Muscle layer of duodenum (tissue), 2 donors: ENCODE results near the gene RBFOX2.
"Not testable (repeated sequence)": the region's sequence is repeated elsewhere in the genome, so short reads cannot be mapped to it uniquely, and the experiment has no call there.

Experiments
- H3K27ac ChIP-seq: one replicate; pipeline ENCODE4 v1.7.0; 2013; ENCODE audit warnings: mild to moderate bottlenecking, low read length
- H3K27me3 ChIP-seq: one replicate; pipeline ENCODE4 v1.7.0; 2013; ENCODE audit warnings: low read depth, mild to moderate bottlenecking, control low read depth, low read length
- H3K36me3 ChIP-seq, 2 donors: one replicate each; pipeline ENCODE4 v1.7.0; 2013; ENCODE audit warnings: low read length in 2 of 2, control low read depth in 1 of 2, mild to moderate bottlenecking in 1 of 2; ENCODE audit not compliant: insufficient read depth in 2 of 2, control insufficient read depth in 1 of 2
- H3K4me1 ChIP-seq, 2 donors: one replicate each; pipeline ENCODE4 v1.7.0; 2013; ENCODE audit warnings: low read length in 2 of 2, mild to moderate bottlenecking in 2 of 2, control low read depth in 1 of 2, moderate library complexity in 1 of 2; ENCODE audit not compliant: insufficient read depth in 2 of 2, control insufficient read depth in 1 of 2
- H3K4me3 ChIP-seq, 2 donors: one replicate each; pipeline ENCODE4 v1.7.0; 2013; ENCODE audit warnings: low read length in 2 of 2, low read depth in 1 of 2, mild to moderate bottlenecking in 1 of 2
- H3K9me3 ChIP-seq, 2 donors: one replicate each; pipeline ENCODE4 v1.7.0; 2013; ENCODE audit warnings: low read length in 2 of 2, control low read depth in 1 of 2, mild to moderate bottlenecking in 1 of 2; ENCODE audit not compliant: control insufficient read depth in 1 of 2
- donor health status: healthy.

RBFOX2 gene

DNA sequence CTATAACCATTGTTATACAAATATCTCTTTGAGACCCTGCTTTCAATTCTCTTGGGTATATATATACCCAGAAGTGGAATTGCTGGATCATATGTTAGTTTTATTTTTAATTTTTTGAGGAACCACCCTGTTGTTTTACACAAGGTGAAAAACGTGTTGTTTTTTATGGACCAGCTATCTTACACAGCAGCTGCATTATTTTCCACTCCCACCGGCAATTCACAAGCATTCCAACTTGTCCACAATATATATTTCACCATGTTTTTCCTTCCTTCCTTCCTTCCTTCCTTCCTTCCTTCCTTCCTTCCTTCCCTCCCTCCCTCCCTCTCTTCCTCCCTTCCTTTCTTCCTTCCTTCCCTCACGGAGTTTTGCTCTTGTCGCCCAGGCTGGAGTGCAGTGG, 317.3 kb downstream of the RBFOX2 start:
- no peak overlapping the region for H3K27ac ChIP-seq
- no peaks in the 10 kb centered on the region for H3K27me3 ChIP-seq
- no peaks in the 10 kb centered on the region for H3K36me3 ChIP-seq
- H3K9me3 ChIP-seq = peaks cover 3 to 4% of the 10 kb centered on the region in 2 donors
- no peaks in the 10 kb centered on the region for H3K4me1 ChIP-seq
- H3K4me3 ChIP-seq = no peak overlapping the region

DNA sequence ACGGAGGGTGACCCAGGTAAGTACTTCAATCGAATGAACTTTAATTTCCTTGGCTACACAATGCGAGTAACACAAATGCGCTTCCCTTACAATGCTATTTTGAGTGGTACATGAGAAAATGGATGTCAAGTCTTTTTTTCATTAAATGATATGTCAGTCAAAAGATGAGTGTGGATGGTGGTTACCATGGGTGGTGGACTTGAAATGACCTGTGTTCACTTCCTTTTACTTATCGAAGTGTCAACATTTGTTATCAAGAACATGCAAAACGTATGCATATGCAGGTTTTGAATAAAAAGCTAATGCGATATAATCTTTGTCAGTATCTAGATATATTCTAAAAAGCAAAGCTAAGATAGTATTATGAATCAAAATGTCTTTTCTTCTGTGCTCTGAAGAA, 319.7 kb downstream of the RBFOX2 start:
- H3K9me3 ChIP-seq = peaks cover 3 to 4% of the 10 kb centered on the region in 2 donors
- H3K4me3 ChIP-seq = no peak overlapping the region
- H3K27me3 ChIP-seq = no peaks in the 10 kb centered on the region
- H3K27ac ChIP-seq = no peak overlapping the region
- no peaks in the 10 kb centered on the region for H3K36me3 ChIP-seq
- no peaks in the 10 kb centered on the region for H3K4me1 ChIP-seq

DNA sequence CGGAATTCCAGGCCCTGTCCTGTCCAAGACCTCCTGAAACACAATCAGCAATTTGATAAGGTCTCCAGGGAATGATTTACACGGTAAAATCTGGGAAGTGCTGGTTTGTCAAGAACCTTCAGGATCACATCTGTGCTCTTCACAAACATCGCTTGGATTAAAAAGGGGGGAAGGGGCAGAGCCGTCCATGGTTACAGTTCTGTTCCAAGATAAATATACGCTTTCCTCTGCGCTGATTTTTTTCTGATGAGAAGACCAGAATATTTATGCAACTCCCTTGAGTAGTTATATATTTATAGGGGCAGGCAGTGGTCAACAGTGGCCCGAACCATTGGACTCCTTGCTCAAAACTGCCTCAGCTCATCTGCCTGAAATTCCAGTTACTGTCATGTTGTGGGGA, 320.2 kb downstream of the RBFOX2 start:
- H3K4me3 ChIP-seq = no peak overlapping the region
- H3K27ac ChIP-seq = no peak overlapping the region

DNA sequence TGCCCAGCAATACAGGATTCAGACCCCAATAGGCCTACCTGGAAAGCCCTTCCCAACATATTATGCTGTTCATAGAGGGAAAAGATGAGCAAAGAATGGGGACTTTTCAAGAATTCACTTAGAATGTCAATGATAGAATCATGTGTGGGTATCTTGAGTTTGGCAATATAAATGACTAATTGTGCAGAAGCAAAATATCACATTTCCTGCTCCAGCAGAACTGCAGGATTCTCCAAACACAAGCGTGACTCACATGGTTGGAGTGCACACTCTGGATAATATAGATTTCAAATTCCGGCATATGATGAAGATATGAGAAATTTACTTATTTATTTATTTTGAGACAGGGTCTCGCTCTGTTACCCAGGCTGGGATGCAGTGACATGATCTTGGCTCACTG, 323.5 kb downstream of the RBFOX2 start:
- Histone ChIP-seq H3K4me1 (no peaks in the 10 kb centered on the region), H3K27ac (no peak overlapping the region), H3K27me3 (no peaks in the 10 kb centered on the region), H3K36me3 (no peaks in the 10 kb centered on the region), H3K9me3 (no peaks in the 10 kb centered on the region), H3K4me3 (no peak overlapping the region)

More for the DNA sequence above, 320.2 kb downstream of the RBFOX2 start:
- Histone ChIP-seq H3K27me3 (no peaks in the 10 kb centered on the region), H3K4me1 (no peaks in the 10 kb centered on the region), H3K9me3 (peaks cover 3 to 4% of the 10 kb centered on the region in 2 donors), H3K36me3 (no peaks in the 10 kb centered on the region)

GRCh38 chr22:35703861-35704584, 324.6 kb downstream of the RBFOX2 start:
- H3K27me3 ChIP-seq = no peaks in the 10 kb centered on the region
- H3K27ac ChIP-seq = no peak overlapping the region
- H3K4me1 ChIP-seq = no peaks in the 10 kb centered on the region
- H3K9me3 ChIP-seq = no peaks in the 10 kb centered on the region
- no peak overlapping the region for H3K4me3 ChIP-seq
- no peaks in the 10 kb centered on the region for H3K36me3 ChIP-seq

GRCh38 chr22:35699852-35700251, 328.8 kb downstream of the RBFOX2 start:
- not testable (repeated sequence) for H3K9me3 ChIP-seq, H3K4me3 ChIP-seq, H3K4me1 ChIP-seq, H3K36me3 ChIP-seq, H3K27me3 ChIP-seq, H3K27ac ChIP-seq

DNA sequence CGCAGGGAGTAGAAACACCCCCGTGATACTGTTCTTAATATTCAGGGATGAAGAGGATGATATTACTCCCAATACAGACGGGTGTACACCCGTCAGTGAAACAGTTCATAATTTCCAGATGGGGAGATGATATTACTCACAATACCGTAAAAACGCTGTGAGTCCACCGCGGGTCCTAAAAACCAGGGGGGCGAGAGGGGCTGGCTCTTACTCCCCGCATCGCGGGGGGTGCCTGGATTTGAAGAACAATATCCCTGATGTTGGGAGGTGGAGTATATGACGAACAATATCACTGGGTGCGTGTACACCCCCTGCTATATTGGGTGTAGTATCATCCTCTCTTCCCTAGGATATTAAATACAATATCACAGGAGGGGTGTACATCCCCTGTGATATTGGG, 331.5 kb downstream of the RBFOX2 start:
- H3K27ac ChIP-seq = no peak overlapping the region
- H3K27me3 ChIP-seq = no peaks in the 10 kb centered on the region
- no peaks in the 10 kb centered on the region for H3K36me3 ChIP-seq
- no peaks in the 10 kb centered on the region for H3K9me3 ChIP-seq
- no peaks in the 10 kb centered on the region for H3K4me1 ChIP-seq
- H3K4me3 ChIP-seq = no peak overlapping the region

DNA sequence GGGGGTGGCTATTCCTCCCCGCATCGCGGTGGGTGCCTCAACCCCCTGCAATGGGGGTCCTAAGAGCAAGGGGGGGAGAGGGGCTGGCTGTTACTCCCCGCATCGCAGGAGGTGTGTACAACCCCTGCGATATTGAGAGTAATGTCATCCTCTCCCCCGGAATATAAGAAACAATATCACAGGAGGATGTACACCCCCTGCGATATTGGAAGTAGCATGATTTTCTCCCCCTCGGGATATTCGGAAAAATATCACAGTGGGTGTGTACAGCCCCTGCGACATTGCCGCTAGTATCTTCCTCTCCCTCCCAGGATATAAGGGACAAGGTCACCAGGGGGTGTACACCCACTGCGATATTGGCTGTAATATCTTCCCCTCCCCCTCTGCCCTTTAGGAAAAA, 333.4 kb downstream of the RBFOX2 start:
- Histone ChIP-seq H3K27ac (no peak overlapping the region), H3K4me1 (no peaks in the 10 kb centered on the region), H3K27me3 (no peaks in the 10 kb centered on the region), H3K36me3 (no peaks in the 10 kb centered on the region), H3K9me3 (no peaks in the 10 kb centered on the region), H3K4me3 (no peak overlapping the region)

DNA sequence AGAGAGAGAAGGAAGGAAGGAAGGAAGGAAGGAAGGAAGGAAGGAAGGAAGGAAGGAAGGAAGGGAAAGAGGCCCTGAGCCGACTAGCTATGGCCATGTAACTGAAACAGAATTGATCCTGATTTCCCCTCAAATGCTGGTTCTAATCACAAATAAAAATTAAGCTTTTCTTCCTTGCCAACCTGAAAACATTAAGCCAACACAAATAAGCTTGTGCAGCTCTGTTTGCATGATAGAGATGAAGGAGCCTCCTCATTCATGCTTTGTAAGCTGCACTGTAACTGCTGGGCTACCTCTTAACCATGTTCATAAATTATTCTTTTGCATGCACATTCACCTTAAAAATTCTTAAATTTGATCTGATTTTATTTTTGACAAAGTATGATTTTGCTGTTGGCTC, 338.6 kb downstream of the RBFOX2 start:
- no peak overlapping the region for H3K4me3 ChIP-seq
- no peak overlapping the region for H3K27ac ChIP-seq
- no peaks in the 10 kb centered on the region for H3K36me3 ChIP-seq
- no peaks in the 10 kb centered on the region for H3K27me3 ChIP-seq
- no peaks in the 10 kb centered on the region for H3K4me1 ChIP-seq
- no peaks in the 10 kb centered on the region for H3K9me3 ChIP-seq

DNA sequence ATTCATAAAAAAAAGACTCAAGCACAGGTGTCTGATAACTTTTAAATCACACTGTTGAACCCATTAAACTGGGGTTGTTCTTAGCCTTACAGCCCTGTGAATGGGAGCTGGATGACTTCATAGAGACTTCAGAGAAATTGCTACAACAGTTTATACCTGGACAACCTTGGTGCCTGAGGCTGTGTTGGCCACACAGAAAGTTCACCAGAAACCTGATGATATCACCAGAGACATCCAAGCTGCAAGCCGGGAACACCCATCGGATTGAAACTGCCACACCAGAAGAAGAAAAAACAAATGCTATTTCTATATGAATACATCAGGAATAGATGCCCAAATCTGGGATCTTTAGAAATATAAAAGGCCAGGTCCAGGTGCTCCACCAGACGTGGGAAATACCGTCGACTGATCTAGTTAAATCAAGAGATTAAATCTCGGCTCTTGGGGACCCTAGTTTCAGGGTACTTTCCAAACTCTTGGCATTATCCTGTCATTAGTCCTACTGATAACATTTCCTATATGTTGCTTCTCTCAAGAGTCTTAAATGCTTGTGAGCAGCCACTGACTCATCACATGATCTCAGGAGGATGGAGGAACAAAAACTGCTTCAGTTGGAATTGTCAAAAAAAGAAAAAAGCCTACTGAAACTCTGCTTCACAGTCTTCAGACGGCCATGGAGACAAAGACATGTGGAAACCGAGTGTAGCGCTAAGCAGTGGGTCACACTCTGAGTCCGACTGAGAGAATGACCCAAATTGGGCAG, 339.5 kb downstream of the RBFOX2 start:
- H3K27me3 ChIP-seq = no peaks in the 10 kb centered on the region
- no peaks in the 10 kb centered on the region for H3K9me3 ChIP-seq
- no peak overlapping the region for H3K4me3 ChIP-seq
- H3K27ac ChIP-seq = no peak overlapping the region
- H3K36me3 ChIP-seq = no peaks in the 10 kb centered on the region
- no peaks in the 10 kb centered on the region for H3K4me1 ChIP-seq
